HG03025 (cell line): Measurements from ENCODE around the gene CCDC187.

Experiments
- ATAC-seq: cut with Tn5 transposase; IDR thresholded peaks from one replicate; pipeline ENCODE4 v1.9.1; 2021; ENCODE audit warnings: mild to moderate bottlenecking, moderate library complexity; ENCODE audit not compliant: unreplicated experiment, low FRiP score

Gene CCDC187

GRCh38 chr9:136314056-136314416, 10.1 kb upstream of the CCDC187 start:
- ATAC-seq, result no peak

- ATAC-seq, result no peak
Observed at GRCh38 chr9:136313111-136314055, 9.5 kb upstream of the CCDC187 start.

- ATAC-seq, result no peak
Observed at GRCh38 chr9:136312436-136312835, 8.5 kb upstream of the CCDC187 start.

- ATAC-seq, result no peak
Observed at GRCh38 chr9:136312009-136312375, 8.1 kb upstream of the CCDC187 start.

GRCh38 chr9:136311051-136312008, 7.4 kb upstream of the CCDC187 start:
- ATAC-seq, result no peak

- ATAC-seq, result no peak
Observed at GRCh38 chr9:136310273-136311030, 6.6 kb upstream of the CCDC187 start.

- no peak for ATAC-seq
Observed at GRCh38 chr9:136309806-136310220, 5.9 kb upstream of the CCDC187 start.

- ATAC-seq, result no peak
Observed at GRCh38 chr9:136309101-136309801, 5.4 kb upstream of the CCDC187 start.

- no peak for ATAC-seq
Observed at GRCh38 chr9:136308702-136309053, 4.8 kb upstream of the CCDC187 start.

- ATAC-seq, result no peak
Observed at GRCh38 chr9:136308006-136308701, 4.3 kb upstream of the CCDC187 start.

- no peak for ATAC-seq
Observed at GRCh38 chr9:136307215-136307750, 3.4 kb upstream of the CCDC187 start.

GRCh38 chr9:136306211-136307208, 2.6 kb upstream of the CCDC187 start:
- no peak for ATAC-seq

- ATAC-seq, result no peak
Observed at GRCh38 chr9:136305804-136306203, 1.9 kb upstream of the CCDC187 start.

GRCh38 chr9:136304981-136305380, 1.1 kb upstream of the CCDC187 start:
- no peak for ATAC-seq

GRCh38 chr9:136304456-136304855, 562 bp upstream of the CCDC187 start:
- ATAC-seq, result no peak

GRCh38 chr9:136303066-136303824, 649 bp downstream of the CCDC187 start:
- ATAC-seq, result no peak

- no peak for ATAC-seq
Observed at GRCh38 chr9:136302527-136302926, 1.4 kb downstream of the CCDC187 start.
